Smooth muscle cell of bladder (primary cell): ENCODE results near the gene PKP3. TPM values are rescaled to one million over a fixed set of nuclear protein-coding genes. Genes with fewer than 3 reads are reported as not detected.

Experiments used
- total RNA-seq: library from RNA; depleted of rRNA; stranded (reverse); fragments of >200 nt; gene quantifications from 2 replicates; pipeline ENCODE4 v1.2.3, GENCODE V29; 2014

PKP3 gene, protein sequence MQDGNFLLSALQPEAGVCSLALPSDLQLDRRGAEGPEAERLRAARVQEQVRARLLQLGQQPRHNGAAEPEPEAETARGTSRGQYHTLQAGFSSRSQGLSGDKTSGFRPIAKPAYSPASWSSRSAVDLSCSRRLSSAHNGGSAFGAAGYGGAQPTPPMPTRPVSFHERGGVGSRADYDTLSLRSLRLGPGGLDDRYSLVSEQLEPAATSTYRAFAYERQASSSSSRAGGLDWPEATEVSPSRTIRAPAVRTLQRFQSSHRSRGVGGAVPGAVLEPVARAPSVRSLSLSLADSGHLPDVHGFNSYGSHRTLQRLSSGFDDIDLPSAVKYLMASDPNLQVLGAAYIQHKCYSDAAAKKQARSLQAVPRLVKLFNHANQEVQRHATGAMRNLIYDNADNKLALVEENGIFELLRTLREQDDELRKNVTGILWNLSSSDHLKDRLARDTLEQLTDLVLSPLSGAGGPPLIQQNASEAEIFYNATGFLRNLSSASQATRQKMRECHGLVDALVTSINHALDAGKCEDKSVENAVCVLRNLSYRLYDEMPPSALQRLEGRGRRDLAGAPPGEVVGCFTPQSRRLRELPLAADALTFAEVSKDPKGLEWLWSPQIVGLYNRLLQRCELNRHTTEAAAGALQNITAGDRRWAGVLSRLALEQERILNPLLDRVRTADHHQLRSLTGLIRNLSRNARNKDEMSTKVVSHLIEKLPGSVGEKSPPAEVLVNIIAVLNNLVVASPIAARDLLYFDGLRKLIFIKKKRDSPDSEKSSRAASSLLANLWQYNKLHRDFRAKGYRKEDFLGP
- total RNA-seq = 1.3 and 1.6 TPM in 2 replicates

GRCh38 chr11:394034-394857 lies at the start of gene PKP3:
Gene PKP3, plus strand, starts transcription at chr11:394209. Its CDS starts 84 bp downstream, at chr11:394293.

GRCh38 chr11:369336-370018 lies 24.5 kb upstream of the PKP3 start, which contains the start of gene B4GALNT4:
Gene B4GALNT4, plus strand, starts transcription at chr11:369499. Its CDS starts 305 bp downstream, at chr11:369804.

GRCh38 chr11:441418-442274 lies 47.6 kb downstream of the PKP3 start, which contains the start of gene ANO9:
Gene ANO9, minus strand, starts transcription at chr11:442011. Its CDS starts 85 bp downstream, at chr11:441926.

DNA sequence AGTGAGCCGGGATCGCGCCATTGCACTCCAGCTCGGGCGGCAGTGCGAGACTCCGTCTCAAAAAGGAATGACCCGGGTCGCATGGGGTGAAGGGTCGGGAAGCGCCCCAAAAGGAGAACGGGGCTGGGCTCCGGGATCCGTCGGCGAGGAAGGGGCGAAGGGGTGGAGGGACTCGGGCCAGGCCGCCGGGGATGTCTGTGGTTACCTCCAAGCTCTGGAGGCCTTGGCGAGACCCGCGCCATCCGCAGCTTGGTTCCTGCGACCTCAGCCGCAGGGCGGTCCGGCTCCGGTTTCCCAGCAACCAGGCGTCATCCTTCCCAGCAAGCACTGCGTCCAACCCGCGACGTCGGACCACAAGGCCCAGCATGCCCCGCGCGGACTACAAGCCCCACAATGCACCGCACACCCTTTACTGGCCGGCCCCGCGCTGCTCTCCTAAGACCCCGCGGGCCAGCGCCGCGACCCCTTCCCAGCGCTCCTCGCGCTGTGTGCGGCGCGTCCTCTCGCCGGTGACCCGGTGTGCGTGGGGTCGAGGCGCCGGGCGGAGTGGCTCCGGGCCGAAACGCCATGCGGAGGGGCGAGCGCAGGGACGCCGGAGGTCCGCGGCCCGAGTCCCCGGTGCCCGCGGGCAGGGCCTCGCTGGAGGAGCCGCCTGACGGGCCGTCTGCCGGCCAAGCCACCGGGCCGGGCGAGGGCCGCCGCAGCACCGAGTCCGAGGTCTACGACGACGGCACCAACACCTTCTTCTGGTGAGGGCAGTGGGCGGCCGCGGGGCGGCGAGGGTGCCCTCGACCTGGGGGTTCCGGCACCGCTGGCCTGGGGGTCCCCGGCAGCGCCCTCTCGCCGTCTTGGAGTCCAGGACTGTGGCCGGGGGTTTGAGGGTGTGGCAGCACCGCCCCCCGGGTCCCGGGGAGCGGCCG lies 56.1 kb downstream of the PKP3 start, which contains the start of gene PTDSS2:
Gene PTDSS2 (plus strand): TSS at position 391 of the 920 bp plus-strand sequence. CDS start 177 bp downstream, at position 568.

Other genes starting within 250 kb of the PKP3 start
- not detected in 2 replicates for gene SCGB1C1, start 201.1 kb upstream of the PKP3 start, total RNA-seq
- 15.8 and 19.8 TPM in 2 replicates for gene BET1L, start 186.8 kb upstream of the PKP3 start, total RNA-seq
- 155 and 193 TPM in 2 replicates for gene RIC8A, start 186.5 kb upstream of the PKP3 start, total RNA-seq
- gene SIRT3, start 157.9 kb upstream of the PKP3 start, total RNA-seq = 5.8 and 10.2 TPM in 2 replicates
- gene PSMD13, start 157.2 kb upstream of the PKP3 start, total RNA-seq = 139 and 151 TPM in 2 replicates
- not detected in 2 replicates for gene NLRP6, start 115.8 kb upstream of the PKP3 start, total RNA-seq
- 7.5 and 14.0 TPM in 2 replicates for gene PGGHG, start 105.1 kb upstream of the PKP3 start, total RNA-seq
- gene IFITM5, start 94.7 kb upstream of the PKP3 start, total RNA-seq = not detected in 2 replicates
- gene IFITM2, start 86.4 kb upstream of the PKP3 start, total RNA-seq = 57.8 and 90.5 TPM in 2 replicates
- 49.6 and 79.5 TPM in 2 replicates for gene IFITM1, start 80.2 kb upstream of the PKP3 start, total RNA-seq
- gene IFITM3, start 73.3 kb upstream of the PKP3 start, total RNA-seq = 75.0 and 101 TPM in 2 replicates
- 1.9 and 3.6 TPM in 2 replicates for gene B4GALNT4, start 24.7 kb upstream of the PKP3 start, total RNA-seq
- gene SIGIRR, start 20.8 kb downstream of the PKP3 start, total RNA-seq = 13.1 and 13.8 TPM in 2 replicates
- not detected in 2 replicates for gene ANO9, start 47.8 kb downstream of the PKP3 start, total RNA-seq
- gene PTDSS2, start 56.1 kb downstream of the PKP3 start, total RNA-seq = 30.9 and 42.6 TPM in 2 replicates
- 296 and 361 TPM in 2 replicates for gene RNH1, start 113.0 kb downstream of the PKP3 start, total RNA-seq
- 66.3 and 70.2 TPM in 2 replicates for gene HRAS, start 141.4 kb downstream of the PKP3 start, total RNA-seq
- 0.55 and 0.85 TPM in 2 replicates for gene LRRC56, start 143.3 kb downstream of the PKP3 start, total RNA-seq
- gene LMNTD2, start 166.5 kb downstream of the PKP3 start, total RNA-seq = 0.28 TPM in 2 replicates
- 2.5 and 2.7 TPM in 2 replicates for gene RASSF7, start 166.8 kb downstream of the PKP3 start, total RNA-seq
- 17.6 and 24.8 TPM in 2 replicates for gene PHRF1, start 182.3 kb downstream of the PKP3 start, total RNA-seq
- 5.7 and 6.0 TPM in 2 replicates for gene IRF7, start 221.7 kb downstream of the PKP3 start, total RNA-seq
- not detected in 2 replicates for gene CDHR5, start 230.7 kb downstream of the PKP3 start, total RNA-seq
- gene SCT, start 233.0 kb downstream of the PKP3 start, total RNA-seq = not detected in 2 replicates
- gene DRD4, start 243.1 kb downstream of the PKP3 start, total RNA-seq = 0.18 TPM in 1 of 2 replicates, not detected in the other